Endothelial cell of umbilical vein (primary cell): ENCODE measurements around the gene RMND1. TPM values are rescaled to one million over a fixed set of nuclear protein-coding genes. Genes with fewer than 3 reads are reported as not detected.

Source experiments
- BruUV-seq: library from RNA; stranded (reverse); fragments of 400-500 nt; replicated peaks from 2 replicates; lab custom pipeline; 2021; lab: Mats Ljungman, UMichigan
- CTCF ChIA-PET: fragments of 300-600, 350-600 bp; sonication (Branson Sonifier 250); formaldehyde crosslinking; loops from one replicate; lab custom pipeline; 2021; ENCODE audit warnings: antibody characterized with exemption, inconsistent platforms; lab: Charles Lee
- POLR2A ChIA-PET: fragments of 300-600, 350-600 bp; sonication (Branson Sonifier 250); formaldehyde crosslinking; loops from one replicate; lab custom pipeline; 2021; ENCODE audit warnings: antibody characterized with exemption, inconsistent platforms; lab: Charles Lee
- DNase-seq: peaks from one replicate; pipeline ENCODE4 v3.0.0-alpha.2; 2011; ENCODE audit warnings: low read depth, low spot score
- FAIRE-seq: peaks from 2 replicates; lab custom pipeline; 2011; peaks lifted over from hg19 to GRCh38; lab: Jason Lieb, UNC
- H2AFZ ChIP-seq: 2 replicates; pipeline ENCODE4 v1.6.0; 2012; ENCODE audit warnings: low read depth, low read length, control low read depth, inconsistent platforms
- H3K27ac ChIP-seq: 2 replicates; pipeline ENCODE4 v1.5.1; 2011; ENCODE audit warnings: low read depth, mild to moderate bottlenecking, control low read depth, low read length, moderate library complexity; ENCODE audit not compliant: insufficient read depth
- H3K27me3 ChIP-seq, 2 experiments: 2 replicates each; pipeline versions ENCODE4 v1.6.0 to v1.6.1; 2011; ENCODE audit warnings: low read length in 2 of 2, mixed read lengths in 1 of 2; ENCODE audit not compliant: control insufficient read depth in 2 of 2, insufficient read depth in 2 of 2
- H3K36me3 ChIP-seq, 2 experiments: 2 replicates in 1 of 2; 3 replicates in 1 of 2; pipeline ENCODE4 v1.5.1; 2011; ENCODE audit warnings: low read length in 2 of 2, mild to moderate bottlenecking in 1 of 2, moderate library complexity in 1 of 2; ENCODE audit not compliant: control insufficient read depth in 2 of 2, insufficient read depth in 2 of 2; ENCODE audit errors: extremely low read depth in 1 of 2
- H3K4me1 ChIP-seq: 3 replicates; pipeline ENCODE4 v1.5.1; 2011; ENCODE audit warnings: mild to moderate bottlenecking, low read length; ENCODE audit not compliant: control insufficient read depth, insufficient read depth; ENCODE audit errors: extremely low read depth
- H3K4me2 ChIP-seq: 2 replicates; pipeline ENCODE4 v1.6.1; 2011; ENCODE audit warnings: low read length, control low read depth, mixed read lengths; ENCODE audit not compliant: insufficient read depth
- H3K4me3 ChIP-seq, 3 experiments: fragments of 200-600 bp in 1 of 3; sonication (generic), shearing (Covaris generic) in 1 of 3; replicated peaks in 1 of 3; 2 replicates each; pipeline ENCODE4 v1.5.1; 2011 to 2016; ENCODE audit warnings: control low read depth in 3 of 3, low read length in 3 of 3, mild to moderate bottlenecking in 2 of 3, inconsistent platforms in 1 of 3, low read depth in 1 of 3, moderate library complexity in 1 of 3; ENCODE audit not compliant: insufficient read depth in 1 of 3
- H3K79me2 ChIP-seq: 2 replicates; pipeline ENCODE4 v1.6.0; 2012; ENCODE audit warnings: low read length, inconsistent platforms; ENCODE audit not compliant: control insufficient read depth, insufficient read depth
- H3K9ac ChIP-seq: replicated peaks from 2 replicates; pipeline ENCODE3; 2011; ENCODE audit warnings: low read length, control low read depth; ENCODE audit not compliant: insufficient read depth; ENCODE audit errors: extremely low read depth
- H3K9me1 ChIP-seq: replicated peaks from 3 replicates; pipeline ENCODE4 v1.6.0; 2011; ENCODE audit warnings: mild to moderate bottlenecking, low read length; ENCODE audit not compliant: control insufficient read depth, insufficient read depth; ENCODE audit errors: extremely low read depth
- H3K9me3 ChIP-seq: replicated peaks from 2 replicates; pipeline ENCODE4 v1.5.1; 2012; ENCODE audit warnings: low read length, inconsistent platforms; ENCODE audit not compliant: control insufficient read depth, insufficient read depth
- H4K20me1 ChIP-seq: replicated peaks from 2 replicates; pipeline ENCODE3; 2011; ENCODE audit warnings: mild to moderate bottlenecking, low read length; ENCODE audit not compliant: control insufficient read depth, insufficient read depth; ENCODE audit errors: extremely low read depth
- CTCF ChIP-seq, 2 donors: IDR thresholded peaks; 1 replicate in 1 of 2; 2 replicates in 1 of 2; pipeline ENCODE4 v1.5.1; 2011; ENCODE audit warnings: low read length in 2 of 2, mild to moderate bottlenecking in 2 of 2, moderate library complexity in 2 of 2, control low read depth in 1 of 2, inconsistent platforms in 1 of 2, low read depth in 1 of 2; ENCODE audit not compliant: insufficient read depth in 1 of 2; ENCODE audit errors: extremely low read depth in 1 of 2
- EZH2 ChIP-seq: IDR thresholded peaks from 2 replicates; pipeline ENCODE4 v1.6.1; 2012; ENCODE audit warnings: borderline replicate concordance, low read depth, mild to moderate bottlenecking, moderate library complexity, low read length, inconsistent platforms; ENCODE audit not compliant: severe bottlenecking
- JUN ChIP-seq: IDR thresholded peaks from 2 replicates; pipeline ENCODE4 v1.6.1; 2011; ENCODE audit warnings: borderline replicate concordance, low read depth; ENCODE audit not compliant: insufficient read length, insufficient read depth
- MAX ChIP-seq: IDR thresholded peaks from 2 replicates; pipeline ENCODE4 v1.6.1; 2011; ENCODE audit not compliant: insufficient read depth, insufficient read length
- MYC ChIP-seq: IDR thresholded peaks from one replicate; pipeline ENCODE4 v1.6.1; 2011; ENCODE audit warnings: mild to moderate bottlenecking, low read depth, low read length
- dilution Hi-C: fragments of 300-500 bp; cut with MboI; formaldehyde crosslinking; loops from one replicate; pipeline ENCODE4 v1.15.0; 2019; ENCODE audit warnings: low sequenced_read_pairs; ENCODE audit not compliant: extremely low pct_ligation_motif_present
- intact Hi-C: fragments of 100-400 bp; cut with micrococcal nuclease; formaldehyde crosslinking; loops from one replicate; pipeline ENCODE4 v1.10.0; 2022
- polyA plus RNA-seq, 4 experiments: library from polyadenylated mRNA; depleted of rRNA in 3 of 4; stranded (reverse) in 3 of 4; unstranded in 1 of 4; fragments of >200 nt; gene quantifications; 2 replicates each; pipeline versions ENCODE4 v1.2.1 to v1.2.3, GENCODE V29; 2011 to 2012; ENCODE audit warnings: missing spikeins in 1 of 4
- total RNA-seq: library from RNA; stranded (reverse); gene quantifications from 2 replicates; pipeline ENCODE4 v1.2.3, GENCODE V29; 2021

The RMND1 gene
- total and polyA plus RNA-seq, 2 donors (not counting 3 experiments of a cell fraction or from before 2014, with no cell fraction given), result 6.3 to 21.4 TPM

- H3K27ac ChIP-seq, result no peak overlapping the region
- H3K4me3 ChIP-seq, result no peak overlapping the region
- FAIRE-seq (no peak), DNase-seq (no peak)
- H3K27me3 ChIP-seq, result no peaks in the 10 kb centered on the region
- no TSS peak for BruUV-seq
- intact Hi-C loops, result no loop called here
- dilution Hi-C loops, result no loop called here
- H3K79me2 ChIP-seq, result peaks cover 64% of the 10 kb centered on the region
- no peaks in the 10 kb centered on the region for H3K9me1 ChIP-seq
- no peaks in the 10 kb centered on the region for H3K4me1 ChIP-seq
- H4K20me1 ChIP-seq, result peaks cover 6% of the 10 kb centered on the region
- no peak overlapping the region for H2AFZ ChIP-seq
- ChIA-PET CTCF (no interaction called here), POLR2A (no interaction called here)
- TF ChIP-seq MYC (no peak), CTCF (IDR thresholded peaks at IDR 0.05; ENCODE audit: extremely low read depth in 1 of 2, insufficient read depth in 1 of 2, low read depth in 1 of 2, low read length in 2 of 2) (no peak), MAX (no peak)
- peaks cover 3 to 4% of the 10 kb centered on the region in 2 experiments for H3K36me3 ChIP-seq
- H3K4me2 ChIP-seq, result no peak overlapping the region
- no peaks in the 10 kb centered on the region for H3K9me3 ChIP-seq
- no peak overlapping the region for H3K9ac ChIP-seq
These were observed 49.7 kb downstream of the RMND1 start for GRCh38 chr6:151402228-151402627.

GRCh38 chr6:151400473-151400872 is 51.5 kb downstream of the RMND1 start:
- Histone ChIP-seq H4K20me1 (peaks cover 12% of the 10 kb centered on the region), H3K4me2 (no peak overlapping the region), H3K4me1 (peaks cover 7% of the 10 kb centered on the region), H2AFZ (no peak overlapping the region), H3K9me1 (no peaks in the 10 kb centered on the region), H3K27me3 (no peaks in the 10 kb centered on the region), H3K9ac (no peak overlapping the region), H3K79me2 (peaks cover 81% of the 10 kb centered on the region), H3K4me3 (no peak overlapping the region), H3K36me3 (peaks cover 2 to 3% of the 10 kb centered on the region in 2 experiments), H3K27ac (no peak overlapping the region), H3K9me3 (no peaks in the 10 kb centered on the region)
- dilution Hi-C loops, result no loop called here
- intact Hi-C loops, result no loop called here
- POLR2A ChIA-PET, result no interaction called here
- BruUV-seq, result no TSS peak
- DNase-seq (no peak), FAIRE-seq (no peak)
- CTCF ChIA-PET, result no interaction called here
- no peak for TF ChIP-seq EZH2
- no peak for TF ChIP-seq JUN
